Breast epithelium (tissue), 4 donors: ENCODE measurements around the gene ZNF331. TPM values are rescaled to one million over a fixed set of nuclear protein-coding genes. Genes with fewer than 3 reads are reported as not detected.
A peak's percentile ranks its signal among the peaks of the same experiment; 100 is the strongest.

ENCODE experiments used
- DNase-seq, 2 donors: peaks; one replicate each; pipeline ENCODE4 v3.0.0-alpha.2; 2019; ENCODE audit warnings: low spot score in 2 of 2
- H3K27ac ChIP-seq, 2 donors: fragments of 200-600 bp; sonication (generic) in 1 of 2; one replicate each; pipeline ENCODE4 v1.5.1; 2016 to 2019; ENCODE audit warnings: mild to moderate bottlenecking in 1 of 2
- H3K27me3 ChIP-seq, 2 donors: fragments of 200-600 bp; sonication (generic) in 1 of 2; one replicate each; pipeline versions ENCODE4 v1.5.1 to v1.6.0; 2017 to 2019; ENCODE audit warnings: control low read depth in 1 of 2, mild to moderate bottlenecking in 1 of 2
- H3K36me3 ChIP-seq: fragments of 200-600 bp; one replicate; pipeline ENCODE4 v1.5.1; 2019
- H3K4me1 ChIP-seq, 2 donors: fragments of 200-600 bp; sonication (generic); one replicate each; pipeline ENCODE4 v1.5.1; 2016 to 2019; ENCODE audit warnings: control low read depth in 1 of 2
- H3K4me3 ChIP-seq, 3 donors: fragments of 200-600 bp; sonication (generic); 1 replicate in 2 of 3; 2 replicates in 1 of 3; pipeline ENCODE4 v1.5.1; 2016 to 2019; ENCODE audit warnings: mild to moderate bottlenecking in 3 of 3, moderate library complexity in 2 of 3
- H3K9me3 ChIP-seq, 2 donors: fragments of 200-600 bp; sonication (generic) in 1 of 2; one replicate each; pipeline ENCODE4 v1.5.1; 2016 to 2019; ENCODE audit warnings: control low read depth in 1 of 2
- POLR2A ChIP-seq: fragments of 450-650 bp; IDR thresholded peaks from one replicate; pipeline ENCODE4 v1.6.1; 2016; ENCODE audit warnings: antibody characterized with exemption, mild to moderate bottlenecking, moderate library complexity
- POLR2AphosphoS5 ChIP-seq, 3 donors: sonication (generic); formaldehyde crosslinking; IDR thresholded peaks; one replicate each; pipeline ENCODE4 v1.6.1; 2017; ENCODE audit warnings: antibody characterized with exemption in 3 of 3
- intact Hi-C: fragments of 100-400 bp; cut with DNase I; formaldehyde crosslinking; loops from one replicate; pipeline ENCODE4 v1.15.1; 2023; ENCODE audit warnings: low total_unique reads
- total RNA-seq, 3 donors: library from RNA; depleted of rRNA; stranded (reverse); fragments of >200 nt; gene quantifications; one replicate each; pipeline ENCODE4 v1.1.0, GENCODE V29; 2016
- TF ChIP-seq, protein P1 (sequence below), 3 donors: fragments of 450-650 bp; IDR thresholded peaks; one replicate each; pipeline ENCODE4 v1.5.1; 2016 to 2017; ENCODE audit warnings: antibody characterized with exemption in 3 of 3, mild to moderate bottlenecking in 3 of 3, moderate library complexity in 3 of 3

ZNF331 gene
- total RNA-seq, 3 donors from 2014 or later = 19.5 to 84.4 (median 46.5) TPM

DNA sequence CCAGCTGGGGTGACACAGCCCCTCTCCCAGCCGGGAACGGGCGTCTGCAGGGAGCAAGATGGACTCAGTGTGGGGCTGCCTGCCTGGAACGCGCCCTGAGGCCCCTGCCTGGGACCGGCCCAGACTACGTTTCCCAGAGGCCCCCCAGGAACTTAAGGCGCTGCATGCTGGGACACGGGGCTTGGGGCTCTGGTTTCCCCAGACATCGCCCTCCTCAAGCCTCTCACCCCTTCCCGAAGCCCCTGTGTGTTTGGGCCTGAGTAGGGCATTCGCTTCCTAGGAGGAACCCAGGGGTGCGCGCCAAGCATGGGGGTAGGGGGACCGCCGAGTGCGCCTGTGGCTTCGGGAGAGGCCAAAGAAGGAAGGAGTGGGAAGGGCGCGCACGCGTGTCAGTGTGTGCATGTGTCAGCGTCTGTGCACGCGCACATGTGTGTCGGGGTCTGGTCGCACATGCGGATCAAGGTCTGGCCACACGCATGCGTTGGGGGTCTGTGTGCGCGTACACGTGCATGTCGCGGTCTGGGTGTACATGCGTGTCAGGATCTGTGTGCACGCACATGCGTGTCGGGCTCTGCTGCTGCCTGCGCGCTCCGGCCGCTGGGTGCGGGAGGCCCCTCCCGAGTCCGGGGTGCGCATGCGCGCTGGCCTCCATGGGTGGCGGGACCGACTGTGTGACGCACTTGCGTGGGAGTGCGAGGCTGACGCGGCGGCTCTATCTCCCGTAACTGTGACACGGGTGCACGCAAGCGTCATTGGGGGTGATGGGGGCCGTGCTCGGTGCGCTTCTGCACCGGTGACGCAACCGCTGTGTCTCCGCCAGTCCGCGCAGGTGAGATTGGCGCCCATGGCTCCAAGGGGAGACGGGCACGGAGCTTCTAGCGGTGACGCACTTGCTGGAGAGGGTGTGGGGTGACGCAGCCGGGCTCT lies 16.2 kb downstream of the ZNF331 start:
- intact Hi-C loops = no loop called here

DNA sequence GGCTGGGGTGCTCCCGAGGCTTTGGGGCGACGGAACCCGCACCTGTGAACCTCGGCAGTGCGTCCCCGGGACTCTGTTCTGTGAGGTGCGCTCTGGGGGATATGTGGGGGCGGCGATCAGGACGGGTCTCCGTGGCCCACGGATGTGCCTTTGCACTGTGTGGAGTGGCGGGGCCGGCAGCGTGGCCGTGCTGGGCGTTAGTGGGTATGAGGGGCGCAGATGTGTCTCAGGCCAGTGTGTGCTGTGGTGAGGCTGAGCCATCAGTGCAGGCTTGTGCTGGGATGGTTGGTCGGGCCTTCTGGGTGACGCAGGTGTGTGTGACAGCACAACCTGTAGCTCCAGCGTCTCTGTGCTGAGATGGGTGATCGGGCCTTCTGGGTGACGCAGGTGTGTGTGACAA lies 16.9 kb downstream of the ZNF331 start:
- DNase-seq = no peak
- H3K27ac ChIP-seq = peak overlapping the region; percentile 92 to 99
- H3K9me3 ChIP-seq = no peaks in the 10 kb centered on the region
- no peaks in the 10 kb centered on the region for H3K27me3 ChIP-seq
- intact Hi-C loops = no loop called here
- no peaks in the 10 kb centered on the region for H3K4me1 ChIP-seq
- no peaks in the 10 kb centered on the region for H3K36me3 ChIP-seq
- peak overlapping the region; percentile 51 to 81 (median 59) for H3K4me3 ChIP-seq
- TF ChIP-seq, protein P1, sequence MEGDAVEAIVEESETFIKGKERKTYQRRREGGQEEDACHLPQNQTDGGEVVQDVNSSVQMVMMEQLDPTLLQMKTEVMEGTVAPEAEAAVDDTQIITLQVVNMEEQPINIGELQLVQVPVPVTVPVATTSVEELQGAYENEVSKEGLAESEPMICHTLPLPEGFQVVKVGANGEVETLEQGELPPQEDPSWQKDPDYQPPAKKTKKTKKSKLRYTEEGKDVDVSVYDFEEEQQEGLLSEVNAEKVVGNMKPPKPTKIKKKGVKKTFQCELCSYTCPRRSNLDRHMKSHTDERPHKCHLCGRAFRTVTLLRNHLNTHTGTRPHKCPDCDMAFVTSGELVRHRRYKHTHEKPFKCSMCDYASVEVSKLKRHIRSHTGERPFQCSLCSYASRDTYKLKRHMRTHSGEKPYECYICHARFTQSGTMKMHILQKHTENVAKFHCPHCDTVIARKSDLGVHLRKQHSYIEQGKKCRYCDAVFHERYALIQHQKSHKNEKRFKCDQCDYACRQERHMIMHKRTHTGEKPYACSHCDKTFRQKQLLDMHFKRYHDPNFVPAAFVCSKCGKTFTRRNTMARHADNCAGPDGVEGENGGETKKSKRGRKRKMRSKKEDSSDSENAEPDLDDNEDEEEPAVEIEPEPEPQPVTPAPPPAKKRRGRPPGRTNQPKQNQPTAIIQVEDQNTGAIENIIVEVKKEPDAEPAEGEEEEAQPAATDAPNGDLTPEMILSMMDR (IDR thresholded peaks at IDR 0.05) = no peak
- TF ChIP-seq POLR2A (no peak), POLR2AphosphoS5 (IDR thresholded peaks at IDR 0.05) (no peak)

More for the DNA sequence above, 16.2 kb downstream of the ZNF331 start:
- H3K4me1 ChIP-seq = no peaks in the 10 kb centered on the region
- no peaks in the 10 kb centered on the region for H3K27me3 ChIP-seq
- peak overlapping the region; percentile 51 to 81 (median 59) for H3K4me3 ChIP-seq
- TF ChIP-seq, protein P1 (IDR thresholded peaks at IDR 0.05) = no peak
- peak; percentile 72 to 90 (median 79) for TF ChIP-seq POLR2AphosphoS5 (IDR thresholded peaks at IDR 0.05)
- peak overlapping the region; percentile 92 to 99 for H3K27ac ChIP-seq
- H3K36me3 ChIP-seq = no peaks in the 10 kb centered on the region
- DNase-seq = peak; percentile 77 to 87
- no peaks in the 10 kb centered on the region for H3K9me3 ChIP-seq

DNA sequence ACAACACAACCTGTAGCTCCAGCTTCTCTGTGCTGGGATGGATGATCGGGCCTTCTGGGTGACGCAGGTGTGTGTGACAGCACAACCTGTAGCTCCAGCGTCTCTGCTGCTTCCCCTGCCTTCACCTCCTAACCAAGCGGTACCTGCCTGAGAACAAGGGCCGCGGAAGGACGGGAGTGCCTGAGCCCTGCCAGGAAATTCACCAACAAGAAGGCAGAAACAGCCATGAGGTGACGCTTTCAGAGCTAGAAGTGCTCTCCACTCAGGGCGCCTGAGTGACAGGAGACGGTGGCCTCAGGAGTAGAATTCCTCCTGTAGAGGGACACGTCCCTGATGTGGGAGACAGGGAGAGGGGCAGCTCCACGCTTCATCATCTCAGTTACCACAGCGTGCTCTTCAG lies 17.4 kb downstream of the ZNF331 start:
- Histone ChIP-seq H3K27me3 (no peaks in the 10 kb centered on the region), H3K36me3 (no peaks in the 10 kb centered on the region), H3K27ac (peak overlapping the region; percentile 92 to 99), H3K9me3 (no peaks in the 10 kb centered on the region), H3K4me3 (peak overlapping the region; percentile 51 to 81 (median 59)), H3K4me1 (no peaks in the 10 kb centered on the region)
- TF ChIP-seq, protein P1 (IDR thresholded peaks at IDR 0.05) = no peak
- no peak for TF ChIP-seq POLR2AphosphoS5 (IDR thresholded peaks at IDR 0.05)
- no peak for TF ChIP-seq POLR2A
- intact Hi-C loops = no loop called here
- no peak for DNase-seq

DNA sequence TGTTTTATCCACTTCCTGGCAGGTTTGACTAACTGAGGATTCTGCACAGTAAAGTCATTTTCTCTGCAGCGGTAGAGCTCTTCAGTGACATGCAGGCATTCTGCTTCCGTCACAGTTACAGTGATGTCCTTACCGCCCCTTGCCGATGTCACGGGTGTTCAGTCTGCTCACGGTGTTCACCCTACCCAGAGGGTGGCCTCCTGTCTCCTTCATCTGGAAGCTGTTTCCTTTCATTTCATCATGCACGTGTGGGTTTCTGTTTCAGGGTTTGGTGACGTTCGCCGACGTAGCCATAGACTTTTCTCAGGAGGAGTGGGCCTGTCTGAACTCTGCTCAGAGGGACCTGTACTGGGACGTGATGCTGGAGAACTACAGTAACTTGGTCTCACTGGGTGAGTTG lies 33.4 kb downstream of the ZNF331 start:
- intact Hi-C loops = no loop called here
- Histone ChIP-seq H3K27ac (no peak overlapping the region), H3K9me3 (peaks cover 7% of the 10 kb centered on the region in 2 donors), H3K4me1 (no peaks in the 10 kb centered on the region), H3K27me3 (no peaks in the 10 kb centered on the region), H3K36me3 (no peaks in the 10 kb centered on the region), H3K4me3 (no peak overlapping the region)
- TF ChIP-seq, protein P1 (IDR thresholded peaks at IDR 0.05) = no peak
- TF ChIP-seq POLR2A (no peak), POLR2AphosphoS5 (IDR thresholded peaks at IDR 0.05) (no peak)
- peak in 1 of 2 donors; percentile 11 for DNase-seq

DNA sequence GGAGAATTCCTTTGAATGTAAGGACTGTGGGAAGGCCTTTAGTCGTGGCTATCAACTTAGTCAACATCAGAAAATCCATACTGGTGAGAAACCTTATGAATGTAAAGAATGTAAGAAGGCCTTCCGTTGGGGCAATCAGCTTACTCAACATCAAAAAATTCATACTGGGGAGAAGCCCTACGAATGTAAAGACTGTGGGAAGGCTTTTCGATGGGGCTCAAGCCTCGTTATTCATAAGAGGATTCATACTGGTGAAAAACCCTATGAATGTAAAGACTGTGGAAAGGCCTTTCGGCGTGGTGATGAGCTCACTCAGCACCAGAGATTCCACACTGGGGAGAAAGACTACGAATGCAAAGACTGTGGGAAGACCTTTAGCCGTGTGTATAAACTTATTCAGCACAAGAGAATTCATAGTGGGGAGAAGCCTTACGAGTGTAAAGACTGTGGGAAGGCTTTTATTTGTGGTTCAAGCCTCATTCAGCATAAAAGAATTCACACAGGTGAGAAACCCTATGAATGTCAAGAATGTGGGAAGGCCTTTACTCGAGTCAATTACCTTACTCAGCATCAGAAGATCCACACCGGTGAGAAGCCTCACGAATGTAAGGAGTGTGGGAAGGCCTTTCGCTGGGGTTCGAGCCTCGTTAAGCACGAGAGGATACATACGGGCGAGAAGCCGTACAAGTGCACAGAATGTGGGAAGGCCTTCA lies 39.2 kb downstream of the ZNF331 start:
- Histone ChIP-seq H3K9me3 (peaks cover 28 to 41% of the 10 kb centered on the region in 2 donors), H3K4me1 (no peaks in the 10 kb centered on the region), H3K27ac (no peak overlapping the region), H3K36me3 (peaks cover 16% of the 10 kb centered on the region), H3K4me3 (no peak overlapping the region), H3K27me3 (no peaks in the 10 kb centered on the region)
- TF ChIP-seq POLR2AphosphoS5 (IDR thresholded peaks at IDR 0.05) = no peak
- TF ChIP-seq POLR2A = no peak
- TF ChIP-seq, protein P1 (IDR thresholded peaks at IDR 0.05) = no peak
- DNase-seq = no peak
- intact Hi-C loops = no loop called here
